ENCODE measurements around the gene COX19. TPM values are rescaled to one million over a fixed set of nuclear protein-coding genes. Genes with fewer than 3 reads are reported as not detected.

COX19 gene
- polyA plus RNA-seq, 3 donors = 7.4 to 15.0 (median 7.6) TPM

DNA sequence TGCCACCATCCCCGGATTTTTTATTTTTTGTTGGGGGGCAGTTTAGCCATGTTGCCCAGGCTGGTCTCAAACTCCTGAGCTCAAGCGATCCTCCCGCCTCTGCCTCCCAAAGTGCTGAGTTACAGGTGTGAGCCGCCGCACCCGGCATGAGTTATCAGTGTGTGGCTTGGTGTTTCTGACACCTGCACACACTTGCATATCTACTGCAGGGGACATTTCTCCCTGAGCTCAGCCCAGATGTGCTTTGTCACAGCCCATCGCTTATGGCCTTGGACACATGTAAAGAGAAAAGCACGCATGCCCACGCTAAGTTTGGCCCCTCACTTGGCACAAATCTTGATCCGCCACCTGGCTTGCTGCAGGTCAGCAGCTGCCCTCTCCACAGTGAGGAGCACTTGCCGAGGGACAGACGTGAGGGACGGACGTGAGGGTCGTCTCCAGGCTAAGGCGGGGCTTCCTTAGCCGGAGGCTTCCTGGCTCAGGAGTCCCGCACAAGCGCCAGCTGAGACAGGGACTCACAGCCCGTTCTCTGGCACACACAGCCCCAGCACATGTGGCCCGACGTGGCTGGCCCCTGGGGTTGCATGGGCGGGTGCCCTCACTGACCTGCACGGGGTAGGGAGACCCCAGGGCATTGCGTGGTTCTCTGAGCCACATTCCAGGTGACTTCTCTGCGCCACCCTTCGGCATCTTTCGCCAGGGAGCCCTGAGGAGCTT, 19.4 kb upstream of the COX19 start:
- Mint-ChIP-seq H3K4me1 (peaks cover 7% of the 10 kb centered on the region), H3K9me3 (peaks cover 0 to 1% (median 0%) of the 10 kb centered on the region in 7 donors), H3K4me3 (no peak overlapping the region), H3K36me3 (peaks cover 7 to 21% of the 10 kb centered on the region in 2 donors), H3K27me3 (ENCODE audit: low read depth in 3 of 3) (peaks cover 5 to 14% (median 6%) of the 10 kb centered on the region in 3 donors), H3K27ac (peak overlapping the region in 1 of 7 donors; percentile 15)
- no peaks in the 10 kb centered on the region for H3K27me3 ChIP-seq (ENCODE audit: control insufficient read depth in 2 of 2, insufficient read depth in 2 of 2, low read length in 2 of 2)
- H3K27ac ChIP-seq (ENCODE audit: low read depth in 1 of 2, low read length in 2 of 2) = no peak overlapping the region
- H3K9ac ChIP-seq (ENCODE audit: insufficient read depth, low read length, poor library complexity, severe bottlenecking) = no peak overlapping the region
- no peaks in the 10 kb centered on the region for H3K9me3 ChIP-seq (replicated peaks in 1 of 2; ENCODE audit: control insufficient read depth in 1 of 2, insufficient read depth in 1 of 2, low read length in 2 of 2)
- TF ChIP-seq, protein P1, sequence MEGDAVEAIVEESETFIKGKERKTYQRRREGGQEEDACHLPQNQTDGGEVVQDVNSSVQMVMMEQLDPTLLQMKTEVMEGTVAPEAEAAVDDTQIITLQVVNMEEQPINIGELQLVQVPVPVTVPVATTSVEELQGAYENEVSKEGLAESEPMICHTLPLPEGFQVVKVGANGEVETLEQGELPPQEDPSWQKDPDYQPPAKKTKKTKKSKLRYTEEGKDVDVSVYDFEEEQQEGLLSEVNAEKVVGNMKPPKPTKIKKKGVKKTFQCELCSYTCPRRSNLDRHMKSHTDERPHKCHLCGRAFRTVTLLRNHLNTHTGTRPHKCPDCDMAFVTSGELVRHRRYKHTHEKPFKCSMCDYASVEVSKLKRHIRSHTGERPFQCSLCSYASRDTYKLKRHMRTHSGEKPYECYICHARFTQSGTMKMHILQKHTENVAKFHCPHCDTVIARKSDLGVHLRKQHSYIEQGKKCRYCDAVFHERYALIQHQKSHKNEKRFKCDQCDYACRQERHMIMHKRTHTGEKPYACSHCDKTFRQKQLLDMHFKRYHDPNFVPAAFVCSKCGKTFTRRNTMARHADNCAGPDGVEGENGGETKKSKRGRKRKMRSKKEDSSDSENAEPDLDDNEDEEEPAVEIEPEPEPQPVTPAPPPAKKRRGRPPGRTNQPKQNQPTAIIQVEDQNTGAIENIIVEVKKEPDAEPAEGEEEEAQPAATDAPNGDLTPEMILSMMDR (IDR thresholded peaks at IDR 0.05) = no peak
- H4K20me1 ChIP-seq (ENCODE audit: insufficient read depth, low read length) = no peaks in the 10 kb centered on the region
- H3K4me2 ChIP-seq (replicated peaks; ENCODE audit: extremely low read depth, low read length, poor library complexity, severe bottlenecking) = no peak overlapping the region
- WGBS (ENCODE audit: insufficient coverage) = 90% methylated on average over 27 of the region's 28 CpGs
- H2AFZ ChIP-seq (ENCODE audit: insufficient read depth, low read depth, low read length, poor library complexity, severe bottlenecking) = no peak overlapping the region
- H3K79me2 ChIP-seq (ENCODE audit: insufficient read depth, low read length) = no peaks in the 10 kb centered on the region
- H3K4me1 ChIP-seq (ENCODE audit: control insufficient read depth in 1 of 2, insufficient read depth in 2 of 2, low read length in 2 of 2) = peaks cover 5 to 7% of the 10 kb centered on the region in 2 donors
- intact Hi-C loops (cut with micrococcal nuclease) = loop anchor here (1.0 to 5.0 kb wide), 2 partner anchors 71 to 183 kb away; no protein-coding TSS in a partner anchor
- no peak overlapping the region for H3K4me3 ChIP-seq (replicated peaks in 1 of 3; ENCODE audit: low read depth in 2 of 3, low read length in 3 of 3)
- H3K36me3 ChIP-seq (replicated peaks in 1 of 2; ENCODE audit: control insufficient read depth in 1 of 2, insufficient read depth in 2 of 2, low read length in 2 of 2) = peaks cover 3 to 8% of the 10 kb centered on the region in 2 donors
- DNase-seq = no peak

DNA sequence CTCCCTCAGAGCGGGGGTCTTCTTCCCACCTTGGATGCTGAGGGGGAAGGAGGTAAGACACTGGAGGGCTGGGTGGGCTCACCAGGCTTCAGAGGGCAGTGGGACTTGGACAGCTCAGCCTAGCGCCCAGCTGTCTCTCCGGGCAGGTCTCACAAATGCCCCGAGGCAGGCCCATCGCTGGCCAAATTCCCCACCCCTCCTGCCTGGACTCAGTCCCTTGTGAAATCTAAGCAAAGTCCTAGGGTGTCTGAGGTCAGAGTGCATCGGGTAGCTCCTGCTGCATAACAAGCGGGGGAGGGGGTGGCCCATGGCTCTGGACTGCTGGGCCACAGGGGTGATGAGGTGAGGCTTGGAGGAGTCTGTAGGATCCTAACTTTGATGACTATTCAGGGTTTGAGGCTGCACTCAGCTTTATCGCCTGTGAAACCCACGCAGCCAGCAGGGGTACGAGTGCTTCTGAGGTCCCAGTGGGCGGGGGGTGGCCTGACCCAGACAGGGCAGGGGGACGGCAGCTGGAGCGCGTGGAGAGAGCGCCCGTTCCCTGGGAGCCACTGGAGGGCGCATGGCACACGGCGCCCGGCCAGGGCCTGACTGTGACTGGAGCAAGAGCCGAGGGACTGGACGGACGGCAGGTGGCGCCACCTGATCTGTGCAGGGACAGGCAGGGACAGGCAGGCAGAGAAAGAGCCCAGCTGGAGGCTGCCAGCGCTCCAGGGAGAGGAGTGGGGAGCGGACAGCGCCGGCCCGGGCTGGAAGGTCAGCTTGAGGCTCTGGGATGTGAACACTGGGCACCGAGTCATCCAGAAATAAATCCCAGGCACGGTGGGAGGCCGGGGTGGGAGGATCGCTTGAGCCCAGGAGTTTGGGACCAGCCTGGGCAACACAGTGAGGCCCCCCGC, 17.6 kb upstream of the COX19 start:
- DNase-seq = peak; percentile 91 to 95 (median 92)
- Histone ChIP-seq H3K4me3 (replicated peaks in 1 of 3; ENCODE audit: low read depth in 2 of 3, low read length in 3 of 3) (no peak overlapping the region), H4K20me1 (ENCODE audit: insufficient read depth, low read length) (no peaks in the 10 kb centered on the region), H3K4me1 (ENCODE audit: control insufficient read depth in 1 of 2, insufficient read depth in 2 of 2, low read length in 2 of 2) (peaks cover 5 to 10% of the 10 kb centered on the region in 2 donors), H3K9ac (ENCODE audit: insufficient read depth, low read length, poor library complexity, severe bottlenecking) (no peak overlapping the region), H3K27ac (ENCODE audit: low read depth in 1 of 2, low read length in 2 of 2) (no peak overlapping the region), H2AFZ (ENCODE audit: insufficient read depth, low read depth, low read length, poor library complexity, severe bottlenecking) (no peak overlapping the region), H3K27me3 (ENCODE audit: control insufficient read depth in 2 of 2, insufficient read depth in 2 of 2, low read length in 2 of 2) (peaks cover 0 to 8% of the 10 kb centered on the region in 2 donors), H3K36me3 (replicated peaks in 1 of 2; ENCODE audit: control insufficient read depth in 1 of 2, insufficient read depth in 2 of 2, low read length in 2 of 2) (peaks cover 0 to 3% of the 10 kb centered on the region in 2 donors), H3K9me3 (replicated peaks in 1 of 2; ENCODE audit: control insufficient read depth in 1 of 2, insufficient read depth in 1 of 2, low read length in 2 of 2) (no peaks in the 10 kb centered on the region), H3K4me2 (replicated peaks; ENCODE audit: extremely low read depth, low read length, poor library complexity, severe bottlenecking) (no peak overlapping the region), H3K79me2 (ENCODE audit: insufficient read depth, low read length) (no peaks in the 10 kb centered on the region)
- intact Hi-C loops (cut with micrococcal nuclease) = loop anchor here in 1 of 2 donors (1.0 to 5.0 kb wide), 2 partner anchors 72 to 184 kb away; no protein-coding TSS in a partner anchor
- no peak overlapping the region for H3K4me3 Mint-ChIP-seq
- no peak overlapping the region for H3K27ac Mint-ChIP-seq
- H3K9me3 Mint-ChIP-seq = peaks cover 0 to 2% (median 0%) of the 10 kb centered on the region in 7 donors
- TF ChIP-seq, protein P1 (IDR thresholded peaks at IDR 0.05) = peak; percentile 99
- peaks cover 7 to 30% (median 10%) of the 10 kb centered on the region in 3 donors for H3K27me3 Mint-ChIP-seq (ENCODE audit: low read depth in 3 of 3)
- peaks cover 7% of the 10 kb centered on the region for H3K4me1 Mint-ChIP-seq
- 7% methylated on average over 26 of the region's 34 CpGs for WGBS (ENCODE audit: insufficient coverage)
- peaks cover 7 to 12% of the 10 kb centered on the region in 2 donors for H3K36me3 Mint-ChIP-seq

All from CD14-positive monocyte (primary cell).